Measurements from ENCODE around the gene KLHL36.

Gene KLHL36

DNA sequence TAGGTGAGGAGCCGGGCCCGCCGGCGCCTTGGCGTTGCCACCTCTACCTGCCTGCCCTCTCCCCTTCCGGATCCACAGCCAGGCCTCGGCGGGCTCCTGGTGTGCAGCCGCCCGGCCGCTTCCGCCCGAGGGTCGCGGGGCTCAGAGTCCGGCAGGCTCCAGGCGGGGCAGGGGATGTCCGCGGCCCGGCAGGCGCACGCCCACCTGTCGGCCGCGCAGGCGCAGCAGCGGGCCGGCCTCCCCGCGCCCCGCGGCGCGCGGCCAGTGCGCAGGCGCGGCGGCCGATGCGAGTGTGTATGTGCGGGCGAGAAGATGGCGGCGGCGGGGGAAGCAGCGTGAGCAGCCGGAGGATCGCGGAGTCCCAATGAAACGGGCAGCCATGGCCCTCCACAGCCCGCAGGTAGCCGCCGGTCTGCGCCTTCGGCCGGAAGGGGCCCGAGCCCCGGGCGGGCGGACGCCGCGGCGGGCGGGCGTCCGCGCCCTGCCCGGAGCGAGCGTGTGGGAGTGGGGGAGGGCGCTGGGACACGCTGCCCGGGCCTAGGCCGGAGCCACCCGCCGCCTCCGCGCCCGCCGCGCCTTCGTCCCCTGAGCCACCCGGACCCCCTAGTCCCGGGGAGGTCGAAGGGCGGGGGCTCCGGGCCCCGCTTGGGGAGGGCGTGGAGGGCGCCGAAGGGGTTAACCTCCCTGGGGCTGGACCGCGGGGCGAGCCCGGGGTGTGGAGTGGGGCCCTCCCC is 51.6 kb downstream of the KLHL36 start, which contains the start of gene USP10:
TSS of gene USP10 (plus strand) at position 289 of the 734 bp plus-strand sequence. CDS start at position 380, 91 bp downstream.
- peak; percentile 58 to 77 (median 72) for DNase-seq

DNA sequence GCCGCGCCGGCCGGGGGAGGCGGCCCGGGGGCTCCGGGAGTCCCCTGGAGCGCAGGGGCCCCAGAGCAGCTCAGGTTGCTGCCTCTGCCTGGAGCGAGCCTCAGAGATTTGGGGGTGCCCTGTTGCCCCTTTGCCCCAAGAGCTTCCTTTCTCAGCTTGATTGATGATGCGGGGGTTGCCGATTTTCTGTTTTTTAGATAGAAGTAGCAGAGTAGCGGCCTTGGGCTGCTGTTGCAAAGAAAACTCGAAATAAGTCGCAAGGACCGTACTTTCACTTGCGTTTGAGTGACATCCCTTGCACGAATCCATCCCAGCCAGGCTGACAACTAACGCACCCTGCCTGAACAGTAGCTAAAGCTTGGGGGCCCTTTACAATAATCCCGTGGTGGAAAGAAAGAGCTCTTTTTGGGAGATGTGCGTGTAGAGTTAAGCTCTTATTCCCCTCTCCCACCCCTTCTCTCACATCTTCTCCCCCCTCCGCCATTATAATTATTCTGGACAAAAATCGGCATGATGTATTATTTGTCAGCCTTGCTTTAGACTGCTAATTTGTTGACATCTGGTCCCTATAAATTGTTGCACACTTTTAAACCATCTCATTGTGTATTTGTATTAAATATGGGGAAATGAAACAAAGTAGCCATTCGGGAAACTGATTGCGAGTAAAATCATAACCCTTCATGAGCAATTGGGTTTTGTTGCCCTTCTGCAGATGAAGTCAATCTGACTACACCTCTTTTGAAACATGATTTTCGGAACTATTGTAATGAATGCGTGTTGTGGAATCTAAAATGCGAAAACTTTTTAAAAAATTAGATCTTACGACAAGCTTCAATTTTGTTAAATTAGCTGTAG is 52.4 kb downstream of the KLHL36 start:
- peak in 1 of 4 experiments; percentile 5 for DNase-seq

GRCh38 chr16:84703681-84704080 is 55.4 kb downstream of the KLHL36 start:
- no peak for DNase-seq

DNA sequence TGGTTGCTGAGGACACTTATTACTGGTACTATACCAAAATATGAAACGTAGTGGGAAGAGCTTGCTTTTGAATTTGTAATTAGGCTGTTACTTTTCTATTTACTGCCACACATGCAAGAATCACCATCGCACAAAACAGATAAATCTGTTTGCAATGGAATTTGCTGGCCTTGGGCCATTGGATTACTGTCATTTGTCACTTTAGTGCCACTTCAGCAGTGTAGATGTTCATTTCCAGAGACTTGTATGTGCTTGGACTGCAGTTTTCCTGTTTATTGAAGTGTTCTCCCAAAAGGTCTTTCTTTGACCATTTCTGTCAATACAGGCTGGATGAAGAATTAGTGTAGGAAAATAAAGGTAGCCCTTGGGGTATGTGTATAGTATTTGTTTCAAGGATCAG is 55.9 kb downstream of the KLHL36 start:
- no peak for DNase-seq

- no peak for DNase-seq
Observed at GRCh38 chr16:84706856-84707255, 58.5 kb downstream of the KLHL36 start.

GRCh38 chr16:84709609-84710008 is 61.3 kb downstream of the KLHL36 start:
- DNase-seq, result no peak

DNA sequence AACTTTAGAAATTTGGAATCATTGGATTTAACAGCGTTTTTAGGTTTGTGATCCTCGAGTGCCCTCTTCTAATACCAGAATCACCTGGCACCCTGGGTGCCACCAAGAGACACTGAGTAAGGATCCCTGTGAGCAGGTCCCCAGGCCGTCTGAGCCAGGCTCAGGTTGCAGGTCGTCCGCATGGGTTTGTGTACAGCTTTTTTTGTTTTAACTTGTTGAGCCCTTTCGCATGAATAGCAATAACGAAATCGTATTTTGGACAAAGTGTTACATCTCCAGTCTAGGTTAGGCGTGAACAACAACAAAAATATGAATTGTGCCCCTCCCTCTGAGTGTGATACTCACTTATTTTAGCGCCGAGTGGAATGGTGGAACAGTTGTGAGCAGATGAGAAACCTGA is 62.4 kb downstream of the KLHL36 start:
- no peak for DNase-seq
